Mesendoderm (in vitro differentiated cells): Measurements from ENCODE around the gene RASSF4.

Source experiments
- DNase-seq: peaks from one replicate; pipeline ENCODE4 v3.0.0; 2013
- H2AK5ac ChIP-seq: 2 replicates; pipeline ENCODE4 v1.6.1; 2013; ENCODE audit warnings: low read length, inconsistent platforms
- H2BK120ac ChIP-seq: 2 replicates; pipeline ENCODE4 v1.6.1; 2013; ENCODE audit warnings: low read depth, mild to moderate bottlenecking, low read length, moderate library complexity, mixed read lengths
- H2BK15ac ChIP-seq: replicated peaks from 2 replicates; pipeline ENCODE4 v1.6.1; 2013; ENCODE audit warnings: low read depth, mild to moderate bottlenecking, moderate library complexity
- H2BK5ac ChIP-seq: 2 replicates; pipeline ENCODE4 v1.6.1; 2013; ENCODE audit warnings: low read length, inconsistent platforms
- H3K18ac ChIP-seq: 2 replicates; pipeline ENCODE4 v1.6.1; 2013; ENCODE audit warnings: mild to moderate bottlenecking, low read length, mixed read lengths
- H3K23ac ChIP-seq: one replicate; pipeline ENCODE4 v1.6.1; 2013; ENCODE audit warnings: low read length
- H3K27ac ChIP-seq: 2 replicates; pipeline ENCODE4 v1.5.1; 2013; ENCODE audit warnings: low read depth, mild to moderate bottlenecking, inconsistent platforms, low read length, moderate library complexity
- H3K27me3 ChIP-seq: 2 replicates; pipeline ENCODE4 v1.6.1; 2013; ENCODE audit warnings: low read length, control low read depth, mild to moderate bottlenecking, inconsistent platforms; ENCODE audit not compliant: insufficient read depth, poor library complexity
- H3K36me3 ChIP-seq: 2 replicates; pipeline ENCODE4 v1.6.1; 2013; ENCODE audit warnings: low read length, inconsistent platforms; ENCODE audit not compliant: control insufficient read depth, insufficient read depth
- H3K4ac ChIP-seq: one replicate; pipeline ENCODE4 v1.6.1; 2013; ENCODE audit warnings: low read depth, mild to moderate bottlenecking, low read length, moderate library complexity
- H3K4me1 ChIP-seq: 2 replicates; pipeline ENCODE4 v1.6.1; 2013; ENCODE audit warnings: low read depth, low read length, inconsistent platforms; ENCODE audit not compliant: control insufficient read depth
- H3K4me2 ChIP-seq: 2 replicates; pipeline ENCODE4 v1.6.1; 2013; ENCODE audit warnings: low read length
- H3K4me3 ChIP-seq: 2 replicates; pipeline ENCODE4 v1.5.1; 2013; ENCODE audit warnings: mild to moderate bottlenecking, low read length
- H3K56ac ChIP-seq: one replicate; pipeline ENCODE4 v1.6.1; 2013; ENCODE audit warnings: low read length
- H3K79me1 ChIP-seq: 2 replicates; pipeline ENCODE4 v1.6.1; 2013; ENCODE audit warnings: low read length, inconsistent platforms
- H3K79me2 ChIP-seq: 2 replicates; pipeline ENCODE4 v1.6.1; 2013; ENCODE audit warnings: mild to moderate bottlenecking, low read length; ENCODE audit not compliant: control insufficient read depth, insufficient read depth
- H3K9ac ChIP-seq: 2 replicates; pipeline ENCODE4 v1.6.1; 2013; ENCODE audit warnings: low read length, inconsistent platforms
- H4K5ac ChIP-seq: one replicate; pipeline ENCODE4 v1.6.1; 2013; ENCODE audit warnings: low read length
- H4K8ac ChIP-seq: one replicate; pipeline ENCODE4 v1.6.1; 2013; ENCODE audit warnings: low read depth, mild to moderate bottlenecking, control low read depth, low read length, moderate library complexity
- WGBS: extraction: QIAGEN DNeasy Blood & Tissue Kit; methylation state at CpG from one replicate; pipeline ENCODE4 v1.1.7; 2013; ENCODE audit warnings: low lambda C conversion rate, missing lambda C conversion rate; ENCODE audit not compliant: insufficient coverage; ENCODE audit errors: extremely low coverage; 5-methylcytosine and 5-hydroxymethylcytosine counted together

Gene RASSF4

GRCh38 chr10:44992732-44993225, 33.2 kb downstream of the RASSF4 start:
- no peak overlapping the region for H3K4me3 ChIP-seq
- H4K5ac ChIP-seq, result no peak overlapping the region
- no peaks in the 10 kb centered on the region for H3K4me1 ChIP-seq
- WGBS, result no CpG with 5 or more reads among the region's 8 CpGs
- H2AK5ac ChIP-seq, result no peak overlapping the region
- no peak overlapping the region for H2BK5ac ChIP-seq
- H3K36me3 ChIP-seq, result no peaks in the 10 kb centered on the region
- H2BK15ac ChIP-seq, result no peak overlapping the region
- H3K79me2 ChIP-seq, result no peaks in the 10 kb centered on the region
- no peak overlapping the region for H3K18ac ChIP-seq
- H3K79me1 ChIP-seq, result no peaks in the 10 kb centered on the region
- no peak overlapping the region for H3K4me2 ChIP-seq
- H3K27ac ChIP-seq, result no peak overlapping the region
- no peak overlapping the region for H3K23ac ChIP-seq
- DNase-seq, result no peak
- no peak overlapping the region for H3K9ac ChIP-seq
- H3K4ac ChIP-seq, result no peak overlapping the region
- H3K56ac ChIP-seq, result no peak overlapping the region
- H3K27me3 ChIP-seq, result no peaks in the 10 kb centered on the region
- H2BK120ac ChIP-seq, result no peak overlapping the region
- H4K8ac ChIP-seq, result no peak overlapping the region

GRCh38 chr10:44993226-44993921, 33.8 kb downstream of the RASSF4 start:
- no peak overlapping the region for H4K8ac ChIP-seq
- no CpG with 5 or more reads among the region's 14 CpGs for WGBS
- no peaks in the 10 kb centered on the region for H3K36me3 ChIP-seq
- H2BK5ac ChIP-seq, result no peak overlapping the region
- H4K5ac ChIP-seq, result no peak overlapping the region
- no peak overlapping the region for H2AK5ac ChIP-seq
- no peak overlapping the region for H3K4ac ChIP-seq
- no peak overlapping the region for H3K18ac ChIP-seq
- H3K4me3 ChIP-seq, result no peak overlapping the region
- H3K4me2 ChIP-seq, result no peak overlapping the region
- H2BK120ac ChIP-seq, result no peak overlapping the region
- H3K4me1 ChIP-seq, result no peaks in the 10 kb centered on the region
- H3K27ac ChIP-seq, result no peak overlapping the region
- no peaks in the 10 kb centered on the region for H3K79me1 ChIP-seq
- H3K56ac ChIP-seq, result no peak overlapping the region
- no peak for DNase-seq
- H2BK15ac ChIP-seq, result no peak overlapping the region
- H3K23ac ChIP-seq, result no peak overlapping the region
- no peaks in the 10 kb centered on the region for H3K79me2 ChIP-seq
- H3K27me3 ChIP-seq, result no peaks in the 10 kb centered on the region
- H3K9ac ChIP-seq, result no peak overlapping the region

- no peak for DNase-seq
Observed at GRCh38 chr10:44993922-44994751, 34.5 kb downstream of the RASSF4 start.

GRCh38 chr10:44994752-44995530, 35.3 kb downstream of the RASSF4 start:
- Histone ChIP-seq H4K8ac (no peak overlapping the region), H2BK15ac (no peak overlapping the region), H3K79me2 (no peaks in the 10 kb centered on the region), H3K4me2 (no peak overlapping the region), H3K9ac (no peak overlapping the region), H3K18ac (no peak overlapping the region), H2BK5ac (no peak overlapping the region), H3K4me1 (peaks cover under 1% of the 10 kb centered on the region), H2AK5ac (no peak overlapping the region), H3K27ac (no peak overlapping the region), H3K79me1 (no peaks in the 10 kb centered on the region), H4K5ac (no peak overlapping the region), H3K23ac (no peak overlapping the region), H3K4ac (no peak overlapping the region), H3K27me3 (no peaks in the 10 kb centered on the region), H3K36me3 (no peaks in the 10 kb centered on the region), H3K4me3 (no peak overlapping the region), H3K56ac (no peak overlapping the region), H2BK120ac (no peak overlapping the region)
- WGBS, result no CpG with 5 or more reads among the region's 9 CpGs
- DNase-seq, result no peak

More at GRCh38 chr10:44993922-44994751, 34.5 kb downstream of the RASSF4 start:
- no peaks in the 10 kb centered on the region for H3K36me3 ChIP-seq
- no peak overlapping the region for H4K5ac ChIP-seq
- H3K79me1 ChIP-seq, result no peaks in the 10 kb centered on the region
- no peaks in the 10 kb centered on the region for H3K27me3 ChIP-seq
- no peak overlapping the region for H3K56ac ChIP-seq
- H3K4me3 ChIP-seq, result no peak overlapping the region
- H2BK5ac ChIP-seq, result no peak overlapping the region
- H2BK15ac ChIP-seq, result no peak overlapping the region
- no peaks in the 10 kb centered on the region for H3K79me2 ChIP-seq
- no peak overlapping the region for H3K18ac ChIP-seq
- H3K27ac ChIP-seq, result no peak overlapping the region
- H3K4me1 ChIP-seq, result no peaks in the 10 kb centered on the region
- no peak overlapping the region for H4K8ac ChIP-seq
- no peak overlapping the region for H3K9ac ChIP-seq
- H3K4me2 ChIP-seq, result no peak overlapping the region
- no peak overlapping the region for H2AK5ac ChIP-seq
- no peak overlapping the region for H2BK120ac ChIP-seq
- no CpG with 5 or more reads among the region's 11 CpGs for WGBS
- no peak overlapping the region for H3K23ac ChIP-seq
- H3K4ac ChIP-seq, result no peak overlapping the region

- no peak overlapping the region for H3K4ac ChIP-seq
- no CpG with 5 or more reads among the region's 4 CpGs for WGBS
- no peak overlapping the region for H2BK120ac ChIP-seq
- no peak overlapping the region for H3K4me3 ChIP-seq
- H2BK5ac ChIP-seq, result no peak overlapping the region
- H4K8ac ChIP-seq, result no peak overlapping the region
- no peak overlapping the region for H3K23ac ChIP-seq
- no peak overlapping the region for H3K9ac ChIP-seq
- no peak overlapping the region for H2BK15ac ChIP-seq
- H2AK5ac ChIP-seq, result no peak overlapping the region
- DNase-seq, result no peak
- no peak overlapping the region for H3K56ac ChIP-seq
- no peak overlapping the region for H3K18ac ChIP-seq
- H3K36me3 ChIP-seq, result no peaks in the 10 kb centered on the region
- no peaks in the 10 kb centered on the region for H3K27me3 ChIP-seq
- no peaks in the 10 kb centered on the region for H3K79me1 ChIP-seq
- H3K79me2 ChIP-seq, result no peaks in the 10 kb centered on the region
- H3K4me2 ChIP-seq, result no peak overlapping the region
- no peak overlapping the region for H3K27ac ChIP-seq
- peaks cover 3% of the 10 kb centered on the region for H3K4me1 ChIP-seq
- H4K5ac ChIP-seq, result no peak overlapping the region
Observed at GRCh38 chr10:44995581-44995913, 35.9 kb downstream of the RASSF4 start.
